Vagina (tissue), 2 donors: ENCODE data around the gene KRTAP5-5.
"Not testable (repeated sequence)": the region's sequence is repeated elsewhere in the genome, so short reads cannot be mapped to it uniquely, and the experiment has no call there.

ENCODE experiments used
- CTCF ChIP-seq, 3 experiments: fragments of 450-650 bp in 2 of 3; fragments of 200-600 bp in 1 of 3; sonication (generic) in 1 of 3; IDR thresholded peaks; one replicate each; pipeline ENCODE4 v1.5.1; 2017 to 2019; ENCODE audit warnings: antibody characterized with exemption in 3 of 3, mild to moderate bottlenecking in 2 of 3, moderate library complexity in 2 of 3
- POLR2A ChIP-seq, 2 donors: fragments of 450-650 bp; IDR thresholded peaks; one replicate each; pipeline ENCODE4 v1.6.1; 2017; ENCODE audit warnings: antibody characterized with exemption in 2 of 2, mild to moderate bottlenecking in 2 of 2, moderate library complexity in 2 of 2
- POLR2AphosphoS5 ChIP-seq, 2 donors: sonication (generic); formaldehyde crosslinking; IDR thresholded peaks; one replicate each; pipeline ENCODE4 v1.9.0; 2017; ENCODE audit warnings: antibody characterized with exemption in 2 of 2, mild to moderate bottlenecking in 2 of 2, low read depth in 1 of 2; ENCODE audit not compliant: insufficient read depth in 1 of 2

GRCh38 chr11:1589191-1589963 lies 40.2 kb upstream of the KRTAP5-5 start:
- not testable (repeated sequence) for TF ChIP-seq CTCF (IDR thresholded peaks at IDR 0.05); POLR2AphosphoS5 (IDR thresholded peaks at IDR 0.05; ENCODE audit: insufficient read depth in 1 of 2, low read depth in 1 of 2); POLR2A (IDR thresholded peaks at IDR 0.05)
